SK-N-SH (cell line): ENCODE results near the gene RCAN3. TPM values are rescaled to one million over a fixed set of nuclear protein-coding genes. Genes with fewer than 3 reads are reported as not detected.

Source experiments
- CTCF ChIA-PET: fragments of 300-600, 350-600 bp; formaldehyde crosslinking; extraction: SDS; loops from one replicate; lab custom pipeline; 2021; lab: Yijun Ruan, JAX
- POLR2A ChIA-PET: fragments of 350-600 bp; sonication (Branson Sonifier 250); formaldehyde crosslinking; extraction: SDS; loops from one replicate; lab custom pipeline; 2020; ENCODE audit warnings: antibody characterized with exemption, inconsistent platforms; lab: Yijun Ruan, JAX
- DNase-seq: peaks from one replicate; pipeline ENCODE4 v3.0.0; 2012
- H2AFZ ChIP-seq: fragments of 200-600 bp; sonication (generic); 2 replicates; pipeline ENCODE4 v1.8.1; 2016; ENCODE audit warnings: antibody characterized with exemption, mild to moderate bottlenecking, low read depth
- H3F3A ChIP-seq: fragments of 200-600 bp; sonication (generic); replicated peaks from 2 replicates; pipeline ENCODE3; 2016; ENCODE audit warnings: antibody characterized with exemption, mild to moderate bottlenecking; ENCODE audit not compliant: insufficient read depth
- H3K27ac ChIP-seq, 2 experiments: fragments of 200-500 bp in 1 of 2; fragments of 200-600 bp in 1 of 2; sonication (Bioruptor generic) in 1 of 2; sonication (generic), shearing (Covaris generic) in 1 of 2; 2 replicates each; pipeline versions ENCODE4 v1.5.1 to v1.6.1; 2014 to 2016; ENCODE audit warnings: low read depth in 2 of 2, inconsistent platforms in 1 of 2, low read length in 1 of 2, mild to moderate bottlenecking in 1 of 2, mixed read lengths in 1 of 2
- H3K27me3 ChIP-seq: fragments of 200-600 bp; sonication (generic), shearing (Covaris generic); 2 replicates; pipeline ENCODE4 v1.6.1; 2016; ENCODE audit warnings: mixed run types; ENCODE audit not compliant: insufficient read depth
- H3K36me3 ChIP-seq, 2 experiments: fragments of 200-500 bp in 1 of 2; fragments of 200-600 bp in 1 of 2; sonication (Bioruptor generic) in 1 of 2; sonication (generic) in 1 of 2; replicated peaks in 1 of 2; 2 replicates each; pipeline versions ENCODE3 to v1.5.1; 2014 to 2016; ENCODE audit warnings: low read length in 1 of 2, mild to moderate bottlenecking in 1 of 2; ENCODE audit not compliant: insufficient read depth in 2 of 2, control insufficient read depth in 1 of 2
- H3K4me1 ChIP-seq, 2 experiments: fragments of 200-500 bp in 1 of 2; fragments of 200-600 bp in 1 of 2; sonication (Bioruptor generic) in 1 of 2; sonication (generic), shearing (Covaris generic) in 1 of 2; 2 replicates each; pipeline versions ENCODE4 v1.5.1 to v1.6.1; 2014 to 2016; ENCODE audit warnings: low read depth in 1 of 2, low read length in 1 of 2, mixed run types in 1 of 2; ENCODE audit not compliant: insufficient read depth in 2 of 2, control insufficient read depth in 1 of 2
- H3K4me2 ChIP-seq: fragments of 200-600 bp; sonication (generic), shearing (Covaris generic); 2 replicates; pipeline ENCODE4 v1.6.1; 2017; ENCODE audit warnings: mixed run types
- H3K4me3 ChIP-seq, 2 experiments: fragments of 200-500 bp in 1 of 2; fragments of 200-600 bp in 1 of 2; sonication (Bioruptor generic) in 1 of 2; sonication (generic), shearing (Covaris generic) in 1 of 2; 2 replicates each; pipeline versions ENCODE4 v1.5.1 to v1.8.1; 2014 to 2016; ENCODE audit warnings: low read depth in 2 of 2, inconsistent platforms in 1 of 2, low read length in 1 of 2, mild to moderate bottlenecking in 1 of 2, mixed read lengths in 1 of 2, moderate library complexity in 1 of 2
- H3K79me2 ChIP-seq: fragments of 200-600 bp; sonication (generic); 2 replicates; pipeline ENCODE4 v1.8.1; 2017; ENCODE audit warnings: mild to moderate bottlenecking; ENCODE audit not compliant: insufficient read depth
- H3K9ac ChIP-seq: fragments of 200-600 bp; sonication (generic); 2 replicates; pipeline ENCODE4 v1.6.1; 2017; ENCODE audit warnings: mixed run types
- H3K9me2 ChIP-seq: fragments of 200-600 bp; sonication (generic); 2 replicates; pipeline ENCODE4 v1.6.1; 2017; ENCODE audit warnings: mixed run types
- H3K9me3 ChIP-seq: fragments of 200-600 bp; sonication (generic); 2 replicates; pipeline ENCODE4 v1.6.1; 2017; ENCODE audit warnings: mixed run types, mild to moderate bottlenecking, moderate library complexity
- H4K20me1 ChIP-seq: fragments of 200-600 bp; sonication (generic); 2 replicates; pipeline ENCODE4 v1.6.1; 2017; ENCODE audit warnings: mild to moderate bottlenecking, mixed run types; ENCODE audit not compliant: insufficient read depth
- CTCF ChIP-seq: fragments of 200-600 bp; sonication (generic); IDR thresholded peaks from 2 replicates; pipeline ENCODE4 v1.6.1; 2017; ENCODE audit warnings: antibody characterized with exemption, mild to moderate bottlenecking, moderate library complexity
- ELF1 ChIP-seq: IDR thresholded peaks from 2 replicates; pipeline ENCODE4 v1.4.0; 2012
- FOXM1 ChIP-seq: IDR thresholded peaks from 2 replicates; pipeline ENCODE4 v1.4.0; 2012; ENCODE audit warnings: low read depth, mild to moderate bottlenecking
- GABPA ChIP-seq: IDR thresholded peaks from 2 replicates; pipeline ENCODE4 v1.4.0; 2012; ENCODE audit warnings: low read depth, mild to moderate bottlenecking
- IRF3 ChIP-seq: fragments of 150-350 bp; IDR thresholded peaks from 2 replicates; pipeline ENCODE4 v1.6.1; 2016; ENCODE audit warnings: mild to moderate bottlenecking, low read depth, low read length
- NFIC ChIP-seq: IDR thresholded peaks from 2 replicates; pipeline ENCODE4 v1.4.0; 2012; ENCODE audit warnings: borderline replicate concordance
- NRF1 ChIP-seq: IDR thresholded peaks from 2 replicates; pipeline ENCODE4 v1.6.1; 2012; ENCODE audit warnings: low read depth, mild to moderate bottlenecking, low read length
- POLR2AphosphoS5 ChIP-seq: IDR thresholded peaks from 2 replicates; pipeline ENCODE4 v1.6.1; 2012; ENCODE audit warnings: low read depth, low read length
- RAD21 ChIP-seq: IDR thresholded peaks from 2 replicates; pipeline ENCODE4 v1.6.1; 2012; ENCODE audit warnings: mild to moderate bottlenecking, low read length
- RFX5 ChIP-seq: IDR thresholded peaks from 2 replicates; pipeline ENCODE4 v1.6.1; 2012; ENCODE audit warnings: mild to moderate bottlenecking, improper control_type of control experiment, low read length
- RXRA ChIP-seq: IDR thresholded peaks from 2 replicates; pipeline ENCODE4 v1.4.0; 2012; ENCODE audit warnings: low read depth, mild to moderate bottlenecking, borderline replicate concordance
- SMC3 ChIP-seq: IDR thresholded peaks from 2 replicates; pipeline ENCODE4 v1.6.1; 2012; ENCODE audit warnings: low read depth, low read length, improper control_type of control experiment
- TAF1 ChIP-seq: IDR thresholded peaks from 2 replicates; pipeline ENCODE4 v1.6.1; 2012; ENCODE audit warnings: low read depth, mild to moderate bottlenecking, low read length, moderate library complexity, borderline replicate concordance
- TEAD4 ChIP-seq: IDR thresholded peaks from 2 replicates; pipeline ENCODE4 v1.4.0; 2012; ENCODE audit warnings: mild to moderate bottlenecking, borderline replicate concordance; ENCODE audit not compliant: insufficient read depth
- USF2 ChIP-seq: fragments of 150-350 bp; IDR thresholded peaks from 2 replicates; pipeline ENCODE4 v1.6.1; 2017; ENCODE audit warnings: antibody characterized with exemption, low read length, low read depth, borderline replicate concordance
- WGBS: methylation state at CpG from one replicate; pipeline ENCODE4 v1.1.6; 2017; ENCODE audit warnings: low lambda C conversion rate; 5-methylcytosine and 5-hydroxymethylcytosine counted together
- polyA plus RNA-seq, 3 experiments: library from polyadenylated mRNA; depleted of rRNA; stranded (reverse); fragments of >200 nt; gene quantifications; 2 replicates each; pipeline ENCODE4 v1.2.3, GENCODE V29; 2012
- TF ChIP-seq, protein P1 (sequence below): IDR thresholded peaks from 2 replicates; pipeline ENCODE4 v1.4.0; 2012; ENCODE audit warnings: low read depth, borderline replicate concordance
- TF ChIP-seq, protein P2 (sequence below): IDR thresholded peaks from 2 replicates; pipeline ENCODE4 v1.6.1; 2012; ENCODE audit warnings: mild to moderate bottlenecking, low read depth, low read length, moderate library complexity

RCAN3 gene
- polyA plus RNA-seq, 1 of the 3 experiments (the other 2 are of a cell fraction): 4.8 TPM

DNA sequence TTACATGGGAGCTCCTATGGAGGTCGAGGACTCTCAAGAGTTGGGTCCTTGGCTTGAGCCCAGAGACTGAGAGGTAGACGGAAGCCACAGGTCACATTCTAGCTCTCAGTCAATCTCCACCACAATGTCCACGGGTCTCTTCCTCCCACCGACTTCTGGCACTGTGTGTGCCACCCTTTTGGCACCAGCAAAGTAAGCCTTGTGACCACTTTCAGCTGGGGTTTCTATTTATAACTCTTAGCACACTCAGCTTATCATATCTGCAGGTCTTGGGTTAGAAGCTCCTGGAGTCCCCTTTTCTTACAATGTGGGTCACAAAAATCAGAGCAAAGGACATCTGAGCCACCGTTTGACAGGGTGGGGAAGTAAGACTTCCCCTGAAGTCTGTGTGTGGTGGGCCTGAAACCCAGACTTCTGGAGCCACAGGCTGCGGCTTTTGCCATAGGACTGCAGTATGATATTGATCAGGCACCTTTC, 81.6 kb downstream of the RCAN3 start:
- Histone ChIP-seq H3K4me3 (no peak overlapping the region), H3K36me3 (no peaks in the 10 kb centered on the region), H3K27ac (no peak overlapping the region), H3K9ac (no peak overlapping the region), H3K9me3 (no peaks in the 10 kb centered on the region), H3K4me2 (no peak overlapping the region), H2AFZ (no peak overlapping the region), H3F3A (no peaks in the 10 kb centered on the region), H4K20me1 (no peaks in the 10 kb centered on the region), H3K27me3 (no peaks in the 10 kb centered on the region), H3K9me2 (no peaks in the 10 kb centered on the region), H3K79me2 (no peaks in the 10 kb centered on the region), H3K4me1 (no peaks in the 10 kb centered on the region)
- no peak for DNase-seq
- 58% methylated on average over 6 of the region's 6 CpGs for WGBS
- ChIA-PET CTCF (interaction anchor here (0.9 to 1.2 kb wide), 3 partner anchors 38 to 251 kb away, joined by 3 to 4 read pairs (median 3); no protein-coding TSS in a partner anchor), POLR2A (no interaction called here)
- TF ChIP-seq USF2: no peak
- TF ChIP-seq, protein P1, sequence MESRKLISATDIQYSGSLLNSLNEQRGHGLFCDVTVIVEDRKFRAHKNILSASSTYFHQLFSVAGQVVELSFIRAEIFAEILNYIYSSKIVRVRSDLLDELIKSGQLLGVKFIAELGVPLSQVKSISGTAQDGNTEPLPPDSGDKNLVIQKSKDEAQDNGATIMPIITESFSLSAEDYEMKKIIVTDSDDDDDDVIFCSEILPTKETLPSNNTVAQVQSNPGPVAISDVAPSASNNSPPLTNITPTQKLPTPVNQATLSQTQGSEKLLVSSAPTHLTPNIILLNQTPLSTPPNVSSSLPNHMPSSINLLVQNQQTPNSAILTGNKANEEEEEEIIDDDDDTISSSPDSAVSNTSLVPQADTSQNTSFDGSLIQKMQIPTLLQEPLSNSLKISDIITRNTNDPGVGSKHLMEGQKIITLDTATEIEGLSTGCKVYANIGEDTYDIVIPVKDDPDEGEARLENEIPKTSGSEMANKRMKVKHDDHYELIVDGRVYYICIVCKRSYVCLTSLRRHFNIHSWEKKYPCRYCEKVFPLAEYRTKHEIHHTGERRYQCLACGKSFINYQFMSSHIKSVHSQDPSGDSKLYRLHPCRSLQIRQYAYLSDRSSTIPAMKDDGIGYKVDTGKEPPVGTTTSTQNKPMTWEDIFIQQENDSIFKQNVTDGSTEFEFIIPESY: no peak
- TF ChIP-seq IRF3: no peak
- TF ChIP-seq SMC3: no peak
- no peak for TF ChIP-seq TAF1
- no peak for TF ChIP-seq CTCF
- TF ChIP-seq POLR2AphosphoS5: no peak
- no peak for TF ChIP-seq RFX5
- no peak for TF ChIP-seq RXRA
- no peak for TF ChIP-seq GABPA
- no peak for TF ChIP-seq RAD21
- TF ChIP-seq, protein P2, sequence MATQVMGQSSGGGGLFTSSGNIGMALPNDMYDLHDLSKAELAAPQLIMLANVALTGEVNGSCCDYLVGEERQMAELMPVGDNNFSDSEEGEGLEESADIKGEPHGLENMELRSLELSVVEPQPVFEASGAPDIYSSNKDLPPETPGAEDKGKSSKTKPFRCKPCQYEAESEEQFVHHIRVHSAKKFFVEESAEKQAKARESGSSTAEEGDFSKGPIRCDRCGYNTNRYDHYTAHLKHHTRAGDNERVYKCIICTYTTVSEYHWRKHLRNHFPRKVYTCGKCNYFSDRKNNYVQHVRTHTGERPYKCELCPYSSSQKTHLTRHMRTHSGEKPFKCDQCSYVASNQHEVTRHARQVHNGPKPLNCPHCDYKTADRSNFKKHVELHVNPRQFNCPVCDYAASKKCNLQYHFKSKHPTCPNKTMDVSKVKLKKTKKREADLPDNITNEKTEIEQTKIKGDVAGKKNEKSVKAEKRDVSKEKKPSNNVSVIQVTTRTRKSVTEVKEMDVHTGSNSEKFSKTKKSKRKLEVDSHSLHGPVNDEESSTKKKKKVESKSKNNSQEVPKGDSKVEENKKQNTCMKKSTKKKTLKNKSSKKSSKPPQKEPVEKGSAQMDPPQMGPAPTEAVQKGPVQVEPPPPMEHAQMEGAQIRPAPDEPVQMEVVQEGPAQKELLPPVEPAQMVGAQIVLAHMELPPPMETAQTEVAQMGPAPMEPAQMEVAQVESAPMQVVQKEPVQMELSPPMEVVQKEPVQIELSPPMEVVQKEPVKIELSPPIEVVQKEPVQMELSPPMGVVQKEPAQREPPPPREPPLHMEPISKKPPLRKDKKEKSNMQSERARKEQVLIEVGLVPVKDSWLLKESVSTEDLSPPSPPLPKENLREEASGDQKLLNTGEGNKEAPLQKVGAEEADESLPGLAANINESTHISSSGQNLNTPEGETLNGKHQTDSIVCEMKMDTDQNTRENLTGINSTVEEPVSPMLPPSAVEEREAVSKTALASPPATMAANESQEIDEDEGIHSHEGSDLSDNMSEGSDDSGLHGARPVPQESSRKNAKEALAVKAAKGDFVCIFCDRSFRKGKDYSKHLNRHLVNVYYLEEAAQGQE: no peak
- TF ChIP-seq FOXM1: no peak
- TF ChIP-seq NFIC: no peak
- no peak for TF ChIP-seq TEAD4
- no peak for TF ChIP-seq NRF1
- no peak for TF ChIP-seq ELF1
